Epithelial cell of esophagus (primary cell): ENCODE data around the gene ANKRD36C.
"Not testable (repeated sequence)": the region's sequence is repeated elsewhere in the genome, so short reads cannot be mapped to it uniquely, and the experiment has no call there.

Experiments
- DNase-seq: peaks from one replicate; pipeline ENCODE4 v3.0.0; 2010; ENCODE audit warnings: low read depth
- H3K4me3 ChIP-seq: 2 replicates; pipeline ENCODE4 v1.5.1; 2011; ENCODE audit warnings: mild to moderate bottlenecking, low read length, control low read depth
- TF ChIP-seq, protein P1 (sequence below): IDR thresholded peaks from 2 replicates; pipeline ENCODE4 v1.5.1; 2011; ENCODE audit warnings: low read depth, mild to moderate bottlenecking, low read length, control low read depth, inconsistent platforms; ENCODE audit not compliant: insufficient read depth; ENCODE audit errors: missing control alignments

The ANKRD36C gene

DNA sequence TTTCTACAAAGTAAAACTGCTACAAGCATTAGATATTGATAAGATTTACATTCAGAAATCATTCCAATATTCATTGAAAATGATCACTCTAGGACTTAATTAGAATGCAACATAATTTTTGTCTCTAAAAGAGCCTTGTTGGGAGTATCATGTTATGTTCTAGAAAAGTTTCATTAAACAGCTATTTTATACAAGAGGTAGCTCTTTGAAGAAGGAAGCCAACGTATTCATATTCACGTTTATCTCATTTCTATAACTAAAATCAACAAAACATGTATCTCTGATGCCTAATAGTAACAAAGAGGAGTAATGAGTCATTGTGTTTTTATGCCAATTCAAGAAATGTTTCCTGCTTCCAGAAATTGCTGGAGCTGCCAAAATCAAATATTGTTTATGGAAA, 97.2 kb downstream of the ANKRD36C start:
- H3K4me3 ChIP-seq, DNase-seq: not testable (repeated sequence)

DNA sequence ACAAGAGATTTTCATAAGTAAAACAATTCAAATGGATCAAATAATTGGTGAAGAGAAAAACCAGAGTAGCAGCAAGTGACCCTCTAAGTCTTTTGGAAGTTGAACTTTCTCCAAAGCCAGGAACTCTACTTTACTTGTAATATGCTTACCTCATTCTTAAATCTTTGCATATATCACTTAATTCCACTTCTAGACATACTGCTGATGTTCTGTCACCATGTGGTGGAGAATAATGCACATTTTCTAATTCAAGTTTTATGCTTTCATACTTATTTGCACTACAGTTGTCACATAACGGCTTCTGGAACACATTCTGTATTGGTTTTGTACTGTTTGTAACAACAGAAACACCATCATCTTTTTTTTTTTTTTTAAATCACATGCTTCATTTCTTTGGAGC, 123.7 kb downstream of the ANKRD36C start:
- not testable (repeated sequence) for H3K4me3 ChIP-seq, DNase-seq

DNA sequence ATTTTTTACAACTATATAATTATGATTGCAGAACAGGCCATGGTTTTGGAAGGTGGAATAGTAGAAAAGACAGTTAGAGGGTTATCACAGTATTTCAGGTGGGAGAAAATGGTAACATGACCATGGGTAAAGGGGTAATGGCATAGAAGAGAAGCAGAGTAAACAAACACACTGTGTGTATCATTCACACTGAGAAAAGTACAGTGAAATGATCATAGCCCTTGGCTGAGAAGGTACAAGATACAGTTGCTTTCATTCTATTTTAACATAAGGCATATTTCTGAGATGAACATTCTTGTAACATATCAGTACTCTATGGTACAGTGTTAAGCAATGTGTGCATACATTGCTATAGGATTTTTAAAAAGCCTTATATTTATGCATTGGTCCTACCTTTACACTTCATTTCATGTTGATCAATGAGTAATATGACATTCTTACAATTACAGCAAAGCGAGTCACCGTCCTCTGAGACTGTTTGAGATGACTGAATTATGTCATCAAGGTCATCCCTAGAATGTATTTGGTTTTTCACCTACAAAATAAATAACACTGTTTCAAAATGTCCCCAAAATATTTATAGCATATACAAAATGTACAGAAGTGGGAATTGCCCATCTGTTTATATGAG, 124.5 kb downstream of the ANKRD36C start:
- not testable (repeated sequence) for H3K4me3 ChIP-seq, DNase-seq

DNA sequence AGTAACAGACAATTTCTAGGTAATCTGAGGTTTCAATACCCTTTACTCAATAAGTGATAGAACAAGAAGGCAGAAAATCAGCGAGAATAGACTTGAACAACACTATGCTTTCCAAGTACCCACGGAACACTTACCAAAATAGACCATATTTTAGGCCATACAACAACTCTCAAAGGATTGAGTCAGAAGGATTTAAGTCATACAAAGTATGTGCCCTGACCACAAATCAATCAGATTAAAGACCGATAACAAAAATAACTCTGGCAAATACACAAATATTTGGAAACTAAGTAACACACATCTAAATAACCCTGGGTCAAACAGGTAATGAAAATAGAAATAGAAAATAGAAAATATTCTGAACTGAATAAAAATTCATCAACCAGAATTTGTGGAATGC, 129.5 kb downstream of the ANKRD36C start:
- H3K4me3 ChIP-seq, DNase-seq: not testable (repeated sequence)

DNA sequence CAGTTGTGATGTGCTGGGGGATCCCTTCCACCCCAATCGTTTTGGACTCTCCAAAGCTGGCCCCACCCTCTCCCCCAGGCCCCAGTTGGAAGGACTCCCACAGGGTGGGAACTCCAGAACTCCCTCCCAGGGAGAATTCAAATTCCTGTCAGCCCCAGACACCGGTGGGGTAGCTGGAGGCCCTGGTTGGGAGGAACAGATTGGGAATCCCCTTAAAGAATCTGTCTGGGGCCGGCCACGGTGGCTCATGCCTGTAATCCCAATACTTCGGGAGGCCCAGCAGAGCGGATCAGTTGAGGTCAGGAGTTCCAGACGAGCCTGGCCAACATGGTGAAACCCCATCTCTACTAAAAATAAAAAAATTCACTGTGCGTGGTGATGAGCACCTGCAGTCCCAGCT, 155.5 kb downstream of the ANKRD36C start:
- no peak overlapping the region for H3K4me3 ChIP-seq
- TF ChIP-seq, protein P1, sequence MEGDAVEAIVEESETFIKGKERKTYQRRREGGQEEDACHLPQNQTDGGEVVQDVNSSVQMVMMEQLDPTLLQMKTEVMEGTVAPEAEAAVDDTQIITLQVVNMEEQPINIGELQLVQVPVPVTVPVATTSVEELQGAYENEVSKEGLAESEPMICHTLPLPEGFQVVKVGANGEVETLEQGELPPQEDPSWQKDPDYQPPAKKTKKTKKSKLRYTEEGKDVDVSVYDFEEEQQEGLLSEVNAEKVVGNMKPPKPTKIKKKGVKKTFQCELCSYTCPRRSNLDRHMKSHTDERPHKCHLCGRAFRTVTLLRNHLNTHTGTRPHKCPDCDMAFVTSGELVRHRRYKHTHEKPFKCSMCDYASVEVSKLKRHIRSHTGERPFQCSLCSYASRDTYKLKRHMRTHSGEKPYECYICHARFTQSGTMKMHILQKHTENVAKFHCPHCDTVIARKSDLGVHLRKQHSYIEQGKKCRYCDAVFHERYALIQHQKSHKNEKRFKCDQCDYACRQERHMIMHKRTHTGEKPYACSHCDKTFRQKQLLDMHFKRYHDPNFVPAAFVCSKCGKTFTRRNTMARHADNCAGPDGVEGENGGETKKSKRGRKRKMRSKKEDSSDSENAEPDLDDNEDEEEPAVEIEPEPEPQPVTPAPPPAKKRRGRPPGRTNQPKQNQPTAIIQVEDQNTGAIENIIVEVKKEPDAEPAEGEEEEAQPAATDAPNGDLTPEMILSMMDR: no peak
- DNase-seq: no peak

DNA sequence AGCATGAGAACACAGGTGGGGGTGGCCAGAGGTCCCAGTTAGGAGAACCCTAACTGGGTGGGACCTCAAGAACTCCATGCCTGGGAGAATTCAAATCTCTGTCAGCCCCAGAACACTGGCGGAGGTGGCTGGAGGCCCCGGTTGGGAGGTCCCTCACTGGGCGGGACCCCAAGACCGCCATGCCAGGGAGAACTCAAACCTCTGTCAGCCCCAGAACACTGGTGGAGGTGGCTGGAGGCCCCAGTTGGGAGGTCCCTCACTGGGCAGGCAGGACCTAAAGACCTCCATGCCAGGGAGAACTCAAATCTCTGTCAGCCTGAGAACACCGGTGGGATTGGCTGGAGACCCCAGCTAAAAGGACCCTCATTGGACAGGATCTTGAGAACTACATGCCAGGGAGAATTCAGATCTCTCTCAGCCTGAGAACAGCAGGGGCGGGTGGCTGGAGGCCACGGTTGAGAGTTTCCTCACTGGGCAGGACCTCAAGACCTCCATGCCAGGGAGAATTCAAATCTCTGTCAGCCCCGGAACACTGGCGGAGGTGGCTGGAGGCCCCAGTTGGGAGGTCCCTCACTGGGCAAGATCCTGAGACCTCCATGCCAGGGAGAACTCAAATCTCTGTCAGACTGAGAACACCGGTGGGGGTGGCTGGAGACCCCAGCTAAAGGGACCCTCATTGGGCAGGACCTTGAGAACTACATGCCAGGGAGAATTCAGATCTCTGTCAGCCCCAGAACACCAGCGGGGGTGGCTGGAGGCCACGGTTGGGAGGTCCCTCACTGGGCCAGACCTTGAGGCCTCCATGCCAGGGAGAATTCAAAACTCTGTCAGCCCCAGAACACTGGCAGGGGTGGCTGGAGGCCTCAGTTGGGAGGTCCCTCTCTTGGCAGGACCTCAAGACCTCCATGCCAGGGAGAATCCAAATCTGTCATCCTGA, 157.3 kb downstream of the ANKRD36C start:
- H3K4me3 ChIP-seq, DNase-seq: not testable (repeated sequence)

DNA sequence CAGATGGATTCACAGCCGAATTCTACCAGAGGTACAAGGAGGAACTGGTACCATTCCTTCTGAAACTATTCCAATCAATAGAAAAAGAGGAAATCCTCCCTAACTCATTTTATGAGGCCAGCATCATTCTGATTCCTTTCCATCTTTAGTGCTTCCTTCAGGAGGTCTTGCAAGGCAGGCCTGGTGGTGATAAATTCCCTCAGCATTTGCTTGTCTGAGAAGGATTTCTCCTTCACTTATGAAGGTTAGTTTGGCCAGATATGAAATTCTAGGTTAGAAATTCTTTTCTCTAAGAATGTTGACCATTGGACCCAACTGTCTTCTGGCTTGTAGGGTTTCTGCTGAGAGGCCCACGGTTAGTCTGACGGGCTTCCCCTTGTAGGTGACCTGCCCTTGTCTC, 167.4 kb downstream of the ANKRD36C start:
- not testable (repeated sequence) for DNase-seq, H3K4me3 ChIP-seq

DNA sequence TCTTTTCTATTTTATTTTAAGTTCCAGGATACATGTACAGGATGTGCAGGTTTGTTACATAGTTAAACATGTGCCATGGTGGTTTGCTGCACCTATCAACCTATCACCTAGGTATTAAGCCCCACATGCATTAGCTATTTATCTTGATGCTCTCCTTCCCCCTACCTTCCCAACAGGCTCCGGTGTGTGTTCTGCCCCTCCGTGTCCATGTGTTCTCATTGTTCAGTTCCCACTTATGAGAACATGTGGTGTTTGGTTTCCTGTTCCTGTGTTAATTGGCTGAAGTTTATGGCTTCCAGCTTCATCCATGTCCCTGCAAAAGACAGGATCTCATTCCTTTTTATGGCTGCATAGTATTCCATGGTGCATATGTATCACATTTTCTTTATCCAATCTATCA, 174.1 kb downstream of the ANKRD36C start:
- not testable (repeated sequence) for DNase-seq

DNA sequence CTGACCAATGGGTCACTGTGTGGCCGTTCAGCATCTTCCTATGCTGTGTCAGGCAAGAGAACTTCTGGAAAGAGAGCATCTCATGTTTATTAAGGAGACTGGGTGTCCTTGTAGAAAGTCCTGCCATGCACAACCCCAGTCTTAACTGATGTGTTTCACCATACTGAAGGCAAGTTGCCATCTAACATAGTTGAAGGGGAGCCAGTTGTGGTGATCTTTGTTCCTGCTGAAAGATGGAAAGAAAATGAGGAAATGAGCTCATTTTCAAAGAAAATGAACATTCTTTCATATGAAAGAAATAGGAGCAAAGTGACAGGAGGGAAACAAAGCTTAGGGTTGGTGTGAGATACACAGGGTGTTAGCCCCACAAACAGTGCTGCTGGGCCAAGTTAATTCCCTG, 178.3 kb downstream of the ANKRD36C start:
- H3K4me3 ChIP-seq, DNase-seq: not testable (repeated sequence)

More for the DNA sequence above, 174.1 kb downstream of the ANKRD36C start:
- H3K4me3 ChIP-seq: not testable (repeated sequence)

DNA sequence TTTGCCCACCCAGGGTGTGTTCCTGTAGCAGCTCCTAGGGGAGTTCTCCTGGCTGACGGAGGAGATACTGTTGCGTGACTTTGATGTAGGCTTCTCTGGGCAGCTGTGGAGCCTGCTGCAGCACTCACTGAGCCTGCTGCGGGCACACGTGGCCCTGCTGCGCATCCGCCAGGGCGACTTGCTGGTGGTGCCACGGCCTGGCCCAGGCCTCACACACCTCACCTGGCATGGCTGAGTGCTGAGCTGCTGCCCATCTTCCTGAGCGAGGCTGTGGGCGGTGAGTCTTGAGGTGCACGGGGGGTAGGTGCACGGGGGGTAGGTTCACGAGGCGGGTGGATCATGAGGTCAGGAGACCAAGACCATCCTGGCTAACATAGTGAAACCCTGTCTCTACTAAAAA, 191.7 kb downstream of the ANKRD36C start:
- DNase-seq: no peak
- H3K4me3 ChIP-seq: no peak overlapping the region
- TF ChIP-seq, protein P1: no peak

DNA sequence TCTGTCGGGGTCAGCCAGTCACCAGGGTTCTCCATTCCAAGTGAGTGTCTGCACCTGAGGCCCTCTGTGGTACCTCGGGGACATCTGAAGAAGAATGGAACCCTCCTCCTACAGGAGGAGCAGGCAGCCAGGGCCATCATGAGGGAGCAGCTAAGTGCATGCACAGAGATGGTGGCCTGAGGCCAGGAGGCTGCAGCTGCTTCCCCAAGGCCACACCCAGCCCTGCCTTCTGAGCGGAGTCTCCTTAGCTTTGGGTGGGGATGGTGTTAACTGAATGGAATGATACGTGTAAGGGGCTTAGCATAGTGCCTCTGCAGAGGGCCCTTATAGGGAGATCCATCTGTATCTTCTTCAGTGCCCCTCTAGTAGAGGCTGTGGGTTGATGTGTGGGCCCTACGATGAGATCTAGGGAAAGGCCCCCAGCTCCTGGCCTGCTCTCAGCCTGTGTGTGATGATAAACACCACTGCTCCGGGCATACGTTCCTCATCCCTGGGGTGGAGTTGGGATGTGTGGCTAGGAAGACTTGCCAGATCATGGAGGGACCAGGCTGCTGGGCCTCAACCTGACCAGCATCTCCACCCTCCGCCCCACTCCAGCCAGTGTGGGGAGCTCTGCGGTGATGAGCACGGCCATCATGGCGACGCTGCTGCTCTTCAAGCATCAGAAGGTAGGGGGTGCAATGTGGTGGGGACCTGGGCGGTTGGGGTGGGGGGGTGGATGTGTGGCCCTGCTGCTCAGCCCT, 192.3 kb downstream of the ANKRD36C start:
- DNase-seq, H3K4me3 ChIP-seq: not testable (repeated sequence)

DNA sequence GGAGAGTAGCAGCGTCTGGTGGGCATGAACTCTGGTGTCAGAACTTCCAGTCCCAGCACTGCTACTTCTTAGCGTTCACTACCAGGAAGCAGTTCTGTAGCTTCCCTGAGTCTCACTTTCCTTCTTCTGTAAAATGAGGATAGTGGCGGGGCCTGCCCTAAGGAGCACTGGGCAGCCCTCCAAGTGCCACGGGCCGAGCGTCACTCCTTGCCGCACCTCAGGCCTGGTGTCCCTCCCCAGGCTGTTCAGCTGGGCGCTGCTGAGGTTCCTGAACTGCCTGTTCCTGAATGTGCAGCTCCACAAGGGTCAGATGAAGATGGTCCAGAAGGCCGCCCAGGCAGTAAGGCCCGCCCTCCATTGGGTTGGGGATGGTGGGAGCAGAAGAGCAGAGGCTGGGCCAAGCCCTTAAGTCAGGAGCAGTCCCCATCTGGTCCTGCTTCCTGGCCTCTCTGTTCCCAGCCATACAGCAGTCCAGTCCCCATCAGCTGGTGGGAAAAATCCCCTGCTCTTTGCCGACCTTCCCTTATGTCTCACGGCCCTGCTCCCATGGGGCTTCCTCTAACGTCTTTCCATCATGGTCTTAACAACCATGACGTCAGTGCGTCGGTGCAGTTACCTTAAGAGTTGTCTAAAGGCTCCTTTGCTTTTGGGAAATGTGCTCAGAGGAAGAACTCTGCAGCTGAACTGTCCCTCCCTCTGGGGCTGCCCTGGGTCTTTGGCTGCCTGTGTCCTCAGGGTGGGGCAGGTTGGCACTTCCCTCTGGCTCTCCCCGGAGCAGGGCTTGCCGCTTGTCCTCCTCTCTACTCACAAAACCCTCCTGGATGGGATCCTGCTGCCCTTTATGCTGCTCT, 195.2 kb downstream of the ANKRD36C start:
- not testable (repeated sequence) for H3K4me3 ChIP-seq, DNase-seq

DNA sequence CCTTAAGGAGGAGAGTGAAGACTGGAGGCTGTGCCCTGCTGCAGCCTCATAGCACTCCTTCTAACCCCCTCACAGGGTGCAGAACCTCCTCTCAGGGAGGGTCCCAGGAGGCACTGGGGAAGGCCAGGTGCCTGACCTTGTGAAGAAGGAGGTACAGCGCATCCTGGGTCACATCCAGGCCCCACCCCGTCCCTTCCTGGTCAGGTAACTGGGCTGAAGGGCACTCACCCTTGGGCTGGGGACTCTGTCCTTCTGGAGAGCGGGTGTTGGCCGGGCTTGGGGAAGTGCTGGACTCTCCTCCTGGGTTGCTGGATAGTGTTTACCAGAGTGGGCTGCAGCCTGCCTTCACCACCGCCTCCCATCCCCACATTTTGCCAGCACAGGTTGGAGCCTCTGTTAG, 197.7 kb downstream of the ANKRD36C start:
- DNase-seq, H3K4me3 ChIP-seq: not testable (repeated sequence)

DNA sequence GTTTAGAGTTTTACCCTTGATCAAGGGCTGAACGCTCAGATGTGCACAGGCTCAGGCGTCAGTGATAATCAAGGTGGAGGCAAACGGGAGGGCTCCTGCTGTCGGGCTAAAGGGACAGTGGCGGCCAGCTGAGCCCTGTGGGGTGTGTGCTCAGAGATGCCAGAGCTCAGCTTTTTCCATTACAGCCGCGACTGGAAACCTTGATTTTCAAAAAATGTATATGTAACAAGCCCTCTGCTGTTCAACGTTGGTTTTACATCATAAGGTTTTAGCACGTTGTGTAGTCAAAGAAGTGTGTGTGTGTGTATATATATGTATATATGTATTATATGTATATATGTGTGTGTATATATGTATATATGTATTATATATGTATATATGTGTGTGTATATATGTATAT, 201.4 kb downstream of the ANKRD36C start:
- H3K4me3 ChIP-seq, DNase-seq: not testable (repeated sequence)

DNA sequence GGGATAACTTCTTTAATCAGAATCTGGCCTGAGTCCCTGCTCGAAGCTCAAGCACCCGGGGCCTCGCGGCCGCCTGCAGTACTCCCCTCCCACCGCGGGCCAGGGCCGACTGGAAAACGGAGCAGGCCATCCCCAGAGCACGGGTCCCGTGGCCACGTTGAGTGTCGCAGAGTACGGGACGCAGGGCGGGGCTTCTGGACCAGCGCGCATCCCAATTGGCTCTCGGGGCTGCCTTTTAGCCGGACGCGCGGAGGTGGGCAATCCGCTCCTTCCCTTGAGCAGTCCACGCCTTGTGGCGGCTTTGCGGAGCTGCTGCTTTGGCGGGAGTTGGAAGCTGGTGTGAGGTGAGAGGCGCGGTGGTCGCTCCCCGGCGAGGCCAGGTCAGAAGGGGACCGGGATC, 202.2 kb downstream of the ANKRD36C start:
- not testable (repeated sequence) for H3K4me3 ChIP-seq, DNase-seq

DNA sequence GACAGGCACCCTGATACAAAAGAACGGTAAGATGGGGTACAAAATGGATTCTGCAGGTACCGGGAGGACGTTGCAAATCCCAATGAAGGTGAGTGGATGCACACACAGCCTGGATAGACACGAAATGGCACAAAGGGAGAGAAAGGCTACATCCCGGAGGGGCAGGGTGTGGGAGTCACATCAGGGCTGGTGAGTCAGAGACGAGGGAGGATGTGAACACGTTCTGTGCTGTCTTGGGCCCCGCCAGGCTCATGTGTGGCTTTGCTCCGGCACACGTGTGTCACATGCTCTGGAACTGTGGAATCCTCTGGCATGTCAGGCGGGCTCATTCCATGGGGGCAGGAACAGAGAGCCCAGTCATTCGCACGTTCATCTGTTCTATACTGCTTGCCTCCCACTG, 203.0 kb downstream of the ANKRD36C start:
- not testable (repeated sequence) for DNase-seq, H3K4me3 ChIP-seq
